NCI-H2107 (cell line): ENCODE measurements around the gene MEMO1.
"Not testable (repeated sequence)": the region's sequence is repeated elsewhere in the genome, so short reads cannot be mapped to it uniquely, and the experiment has no call there.

Experiments
- DNase-seq: peaks from one replicate; lab custom pipeline; 2025; lab: John Stamatoyannopoulos, UW

The MEMO1 gene

GRCh38 chr2:31907491-31907890 is 103.3 kb downstream of the MEMO1 start:
- DNase-seq: not testable (repeated sequence)

GRCh38 chr2:31903109-31903780 is 107.6 kb downstream of the MEMO1 start:
- no peak for DNase-seq

GRCh38 chr2:31901900-31902299 is 108.9 kb downstream of the MEMO1 start:
- no peak for DNase-seq

GRCh38 chr2:31900156-31900555 is 110.7 kb downstream of the MEMO1 start:
- DNase-seq: not testable (repeated sequence)

DNA sequence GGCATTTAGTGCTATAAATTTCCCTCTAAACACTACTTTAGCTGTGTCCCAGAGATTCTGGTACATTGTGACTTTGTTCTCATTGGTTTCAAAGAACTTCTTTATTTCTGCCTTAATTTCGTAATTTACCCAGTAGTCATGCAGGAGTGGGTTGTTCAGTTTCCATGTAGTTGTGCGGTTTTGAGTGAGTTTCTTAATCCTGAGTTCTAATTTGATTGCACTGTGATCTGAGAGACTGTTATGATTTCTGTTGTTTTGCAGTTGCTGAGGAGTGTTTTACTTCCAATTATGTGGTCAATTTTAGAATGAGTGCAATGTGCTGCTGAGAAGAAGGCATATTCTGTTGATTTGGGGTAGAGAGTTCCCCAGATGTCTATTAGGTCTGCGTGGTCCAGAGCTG is 112.5 kb downstream of the MEMO1 start:
- not testable (repeated sequence) for DNase-seq

DNA sequence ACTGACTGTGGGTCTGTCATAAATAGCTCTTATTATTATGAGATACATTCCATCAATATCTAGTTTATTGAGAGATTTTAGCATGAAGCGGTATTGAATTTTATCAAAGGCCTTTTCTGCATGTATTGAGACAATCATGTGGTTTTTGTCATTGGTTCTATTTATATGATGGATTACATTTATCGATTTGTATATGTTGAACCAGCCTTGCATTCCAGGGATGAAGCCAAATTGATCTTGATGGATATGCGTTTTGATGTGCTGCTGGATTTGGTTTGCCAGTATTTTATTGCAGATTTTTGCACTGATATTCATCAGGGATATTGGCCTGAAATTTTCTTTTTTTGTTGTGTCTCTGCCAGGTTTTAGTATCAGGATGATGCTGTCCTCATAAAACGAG is 113.5 kb downstream of the MEMO1 start:
- DNase-seq: not testable (repeated sequence)

- no peak for DNase-seq
These were observed 114.5 kb downstream of the MEMO1 start for GRCh38 chr2:31896293-31896692.

DNA sequence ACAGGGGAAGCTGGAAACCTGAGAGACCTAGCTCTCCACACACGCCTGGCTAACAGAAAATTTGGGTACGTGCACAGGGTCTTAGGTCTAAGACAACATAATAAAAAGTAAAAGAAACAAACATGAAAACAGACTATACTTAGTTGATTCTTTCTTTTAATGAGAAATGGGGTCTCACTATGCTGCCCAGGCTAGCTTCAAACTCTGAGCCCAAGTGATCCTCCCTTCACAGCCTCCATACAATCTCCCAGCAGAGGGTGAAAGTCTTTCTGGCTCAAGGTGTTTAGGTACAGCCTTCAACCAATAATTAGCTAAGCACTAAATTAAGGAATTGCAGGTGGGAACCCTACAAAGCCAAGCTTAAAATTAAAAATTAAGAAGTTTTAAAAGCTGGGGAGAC is 116.2 kb downstream of the MEMO1 start:
- DNase-seq: no peak

DNA sequence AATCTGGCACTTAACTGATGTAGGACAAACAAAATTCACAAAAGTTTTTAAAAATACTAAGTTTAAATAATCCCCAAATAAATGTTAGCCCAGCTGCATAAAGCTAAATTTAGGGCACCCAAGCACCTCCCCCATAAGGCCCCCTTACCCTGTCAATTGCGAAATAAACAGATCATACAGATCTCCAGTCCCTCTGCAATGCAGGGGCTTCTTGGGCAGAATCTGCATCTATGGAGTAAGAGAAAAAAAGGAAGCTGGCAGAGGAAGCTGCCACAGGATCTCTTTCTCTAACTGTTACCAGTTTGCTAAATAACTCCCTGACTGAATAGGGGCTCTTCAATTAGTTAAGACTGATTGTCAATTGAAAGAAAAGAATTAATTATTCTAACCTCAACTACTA is 117.7 kb downstream of the MEMO1 start:
- DNase-seq: no peak

GRCh38 chr2:31889044-31889443 is 121.8 kb downstream of the MEMO1 start:
- no peak for DNase-seq

GRCh38 chr2:31888550-31888949 is 122.3 kb downstream of the MEMO1 start:
- DNase-seq: no peak

GRCh38 chr2:31886700-31887099 is 124.1 kb downstream of the MEMO1 start:
- no peak for DNase-seq

GRCh38 chr2:31877008-31877407 is 133.8 kb downstream of the MEMO1 start:
- DNase-seq: no peak

- no peak for DNase-seq
These were observed 136.7 kb downstream of the MEMO1 start for GRCh38 chr2:31874071-31874470.

DNA sequence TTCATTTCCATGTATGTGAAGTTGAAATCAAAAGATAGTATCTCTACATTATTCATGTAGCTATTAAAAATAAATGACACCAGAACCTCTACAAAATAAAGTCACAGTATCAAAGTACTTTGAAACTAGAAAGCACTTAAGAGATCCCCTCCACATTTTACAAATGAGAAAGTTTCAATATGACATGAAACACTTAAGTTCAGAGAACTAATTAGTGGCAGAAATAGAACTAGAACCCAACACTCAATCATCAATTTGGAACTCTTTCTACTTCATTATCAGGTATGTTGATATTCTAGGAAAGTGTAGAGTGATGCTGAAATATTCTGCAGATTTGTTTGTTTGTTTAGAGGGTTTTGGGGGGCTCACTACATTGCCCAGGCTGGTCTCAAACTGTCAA is 145.6 kb downstream of the MEMO1 start:
- no peak for DNase-seq

DNA sequence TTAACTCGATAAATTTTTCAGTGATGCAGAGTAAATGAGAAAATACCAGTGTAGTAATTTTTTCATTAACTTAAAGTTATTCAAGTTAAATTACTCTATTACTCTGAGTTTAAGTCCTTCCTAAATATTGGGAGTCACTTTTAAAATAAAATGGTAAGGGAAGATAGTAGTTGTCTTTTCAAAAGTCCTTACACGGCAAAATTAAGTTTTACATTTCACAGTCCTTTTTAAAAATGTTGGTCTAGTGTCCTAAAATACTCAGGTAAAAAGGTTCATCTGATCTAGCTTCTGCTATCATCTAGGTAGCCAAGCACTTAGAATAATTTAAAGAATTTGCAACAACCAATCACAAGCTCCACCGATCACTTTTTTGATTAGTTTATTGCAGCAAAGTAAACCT is 146.9 kb downstream of the MEMO1 start:
- DNase-seq: no peak

DNA sequence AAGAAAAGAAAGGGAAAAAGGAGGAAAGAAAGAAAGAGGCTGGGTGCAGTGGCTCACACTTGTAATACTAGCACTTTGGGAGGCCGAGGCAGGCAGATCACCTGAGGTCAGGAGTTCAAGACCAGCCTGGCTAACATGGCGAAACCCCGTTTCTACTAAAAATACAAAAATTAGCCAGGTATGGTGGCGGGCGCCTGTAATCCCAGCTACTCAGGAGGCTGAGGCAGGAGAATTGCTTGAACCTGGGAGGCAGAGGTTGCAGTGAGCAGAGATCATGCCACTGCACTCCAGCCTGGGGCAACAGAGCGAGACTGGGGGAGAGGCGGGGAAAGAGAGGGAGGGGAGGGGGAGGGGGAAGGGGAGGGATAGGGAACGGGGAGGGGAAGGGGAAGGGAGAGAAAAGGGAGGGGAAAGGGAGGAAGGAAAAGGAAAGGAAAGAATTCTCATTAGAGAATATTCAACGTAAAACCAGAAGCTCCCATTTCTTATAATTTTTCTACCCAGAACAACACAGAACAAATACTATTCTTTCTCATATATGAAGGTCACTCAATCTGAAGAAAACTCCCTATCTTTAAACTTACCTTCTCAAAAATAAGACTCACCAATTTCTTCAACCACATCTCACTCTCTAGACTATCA is 147.7 kb downstream of the MEMO1 start:
- DNase-seq: not testable (repeated sequence)

- DNase-seq: no peak
These were observed 150.8 kb downstream of the MEMO1 start for GRCh38 chr2:31859959-31860358.

GRCh38 chr2:31853521-31853920 is 157.3 kb downstream of the MEMO1 start:
- no peak for DNase-seq

GRCh38 chr2:31842150-31842549 is 168.7 kb downstream of the MEMO1 start:
- not testable (repeated sequence) for DNase-seq

GRCh38 chr2:31835450-31835849 is 175.4 kb downstream of the MEMO1 start:
- no peak for DNase-seq

- DNase-seq: no peak
These were observed 178.4 kb downstream of the MEMO1 start for GRCh38 chr2:31832363-31832762.

DNA sequence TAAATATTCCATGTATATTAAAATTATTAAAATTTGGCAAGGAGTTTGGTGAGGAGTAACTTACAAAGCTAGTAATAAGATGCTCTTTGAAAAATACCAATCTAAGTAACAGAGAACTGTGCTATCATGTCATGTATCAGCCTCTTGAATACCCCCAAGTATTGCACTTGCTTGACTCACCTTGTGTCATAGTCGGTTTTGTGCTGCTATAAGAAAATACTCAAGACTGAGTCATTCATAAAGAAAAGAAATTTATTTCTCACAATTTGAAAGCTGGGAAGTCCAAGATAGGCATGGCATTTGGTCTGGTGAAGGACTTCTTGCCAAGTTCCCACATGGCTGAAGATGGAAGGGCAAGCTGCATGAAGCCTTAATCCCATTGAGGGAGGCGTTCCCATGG is 179.2 kb downstream of the MEMO1 start:
- no peak for DNase-seq

DNA sequence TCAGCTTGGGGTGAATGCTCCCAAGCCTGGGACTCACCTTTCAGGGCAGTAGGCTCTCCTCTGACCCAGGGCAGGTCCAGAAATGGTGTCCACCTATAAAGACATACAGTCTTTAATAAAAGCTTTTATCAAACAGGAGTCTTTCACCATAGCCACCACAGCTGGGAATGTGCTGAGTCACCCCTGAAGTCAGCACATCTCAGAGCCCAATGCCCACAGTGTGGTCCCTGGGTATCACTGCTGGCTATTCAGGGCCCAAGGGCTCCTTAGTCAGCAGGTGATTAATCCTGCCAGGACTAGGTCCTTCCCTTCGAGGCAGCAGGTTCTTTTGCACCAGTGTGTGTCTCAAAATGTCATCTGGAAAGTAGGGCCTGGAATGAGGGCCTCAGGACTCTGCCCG is 181.9 kb downstream of the MEMO1 start:
- DNase-seq: no peak
